ENCODE data around the gene ARID1A. TPM values are rescaled to one million over a fixed set of nuclear protein-coding genes. Genes with fewer than 3 reads are reported as not detected.
"Not testable (repeated sequence)": the region's sequence is repeated elsewhere in the genome, so short reads cannot be mapped to it uniquely, and the experiment has no call there.

Gene ARID1A
- total RNA-seq, 2 experiments from 2014 or later = 118 to 124 TPM

GRCh38 chr1:26791148-26791547 is 95.3 kb downstream of the ARID1A start:
- no peaks in the 10 kb centered on the region for H3K9me3 Mint-ChIP-seq
- H3K27me3 Mint-ChIP-seq = no peaks in the 10 kb centered on the region
- ATAC-seq (ENCODE audit: low read depth) (no peak), DNase-seq (no peak)
- H3K27ac Mint-ChIP-seq = peak overlapping the region; percentile 100
- peaks cover 47% of the 10 kb centered on the region for H3K4me1 Mint-ChIP-seq
- peak overlapping the region; percentile 99 for H3K4me3 Mint-ChIP-seq
- POLR2A ChIA-PET = interaction anchor here (1.0 to 9.3 kb wide), 7 partner anchors 9 to 319 kb away, joined by 3 to 357 read pairs (median 27); partner anchors contain the start of genes ARID1A and HMGN2
- H3K36me3 Mint-ChIP-seq = peaks cover 29% of the 10 kb centered on the region

- peak overlapping the region; percentile 31 for H3K4me3 Mint-ChIP-seq
- POLR2A ChIA-PET = interaction anchor here (4.6 to 9.3 kb wide), 2 partner anchors 9 to 94 kb away, joined by 75 to 357 read pairs; partner anchors contain the start of gene ARID1A
- peaks cover 42% of the 10 kb centered on the region for H3K4me1 Mint-ChIP-seq
- no peaks in the 10 kb centered on the region for H3K9me3 Mint-ChIP-seq
- peaks cover 33% of the 10 kb centered on the region for H3K36me3 Mint-ChIP-seq
- peak overlapping the region; percentile 65 for H3K27ac Mint-ChIP-seq
- DNase-seq (no peak), ATAC-seq (ENCODE audit: low read depth) (no peak)
- H3K27me3 Mint-ChIP-seq = no peaks in the 10 kb centered on the region
These were observed 95.8 kb downstream of the ARID1A start for GRCh38 chr1:26791626-26792025.

GRCh38 chr1:26792924-26793323 is 97.1 kb downstream of the ARID1A start:
- Mint-ChIP-seq H3K4me3 (no peak overlapping the region), H3K4me1 (peaks cover 39% of the 10 kb centered on the region), H3K27me3 (no peaks in the 10 kb centered on the region), H3K36me3 (peaks cover 41% of the 10 kb centered on the region), H3K27ac (peak overlapping the region; percentile 1), H3K9me3 (no peaks in the 10 kb centered on the region)
- DNase-seq (no peak), ATAC-seq (ENCODE audit: low read depth) (no peak)
- POLR2A ChIA-PET = interaction anchor here (0.6 kb wide), 1 partner anchor 185 kb away, joined by 3 read pairs; no protein-coding TSS in a partner anchor

GRCh38 chr1:26794391-26794790 is 98.6 kb downstream of the ARID1A start:
- DNase-seq = no peak
- Mint-ChIP-seq H3K4me1 (peaks cover 42% of the 10 kb centered on the region), H3K36me3 (peaks cover 44% of the 10 kb centered on the region), H3K27ac (peak overlapping the region; percentile 55), H3K9me3 (no peaks in the 10 kb centered on the region), H3K4me3 (no peak overlapping the region), H3K27me3 (no peaks in the 10 kb centered on the region)
- POLR2A ChIA-PET = no interaction called here
- ATAC-seq (ENCODE audit: low read depth) = no peak

- Mint-ChIP-seq H3K4me1 (peaks cover 47% of the 10 kb centered on the region), H3K9me3 (peaks cover 2% of the 10 kb centered on the region), H3K36me3 (peaks cover 42% of the 10 kb centered on the region), H3K27me3 (no peaks in the 10 kb centered on the region), H3K27ac (peak overlapping the region; percentile 81), H3K4me3 (no peak overlapping the region)
- POLR2A ChIA-PET = interaction anchor here (2.2 kb wide), 1 partner anchor 9 kb away, joined by 10 read pairs; the partner anchor contains the start of gene PIGV
- DNase-seq (no peak), ATAC-seq (ENCODE audit: low read depth) (no peak)
These were observed 101.8 kb downstream of the ARID1A start for GRCh38 chr1:26797627-26798026.

DNA sequence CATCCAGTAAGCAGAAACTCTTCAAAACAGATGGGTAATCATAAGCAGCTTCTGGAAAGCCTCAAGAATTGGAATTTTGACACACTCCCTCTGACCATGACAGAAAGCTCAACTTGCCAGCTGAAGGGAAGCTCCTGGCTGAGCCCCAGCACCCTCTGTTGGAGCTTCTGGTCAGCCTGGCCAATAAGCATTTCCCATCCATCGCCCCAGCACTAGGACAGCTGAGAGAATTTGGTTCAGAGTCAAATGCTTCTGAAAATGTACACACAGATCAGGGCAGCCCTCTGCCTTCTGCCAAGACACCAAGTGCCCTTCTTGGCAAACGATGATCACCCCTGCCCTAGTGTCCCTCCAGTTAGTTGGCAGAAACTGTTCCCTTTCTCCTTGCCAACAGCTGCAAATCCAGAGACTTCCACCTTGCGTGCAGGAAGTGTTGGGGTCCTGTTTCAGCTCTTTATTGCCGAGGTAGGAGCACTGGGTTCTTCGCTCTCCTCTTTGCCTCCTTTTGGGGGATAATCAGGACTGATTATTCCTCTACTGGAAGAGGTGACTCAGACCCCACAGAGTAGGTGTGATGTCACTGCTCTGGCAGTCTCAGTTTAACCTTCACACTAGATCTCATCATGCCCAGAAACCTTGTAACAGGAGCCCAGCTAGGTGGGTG is 103.8 kb downstream of the ARID1A start:
- Mint-ChIP-seq H3K9me3 (peaks cover 2% of the 10 kb centered on the region), H3K4me1 (peaks cover 41% of the 10 kb centered on the region), H3K4me3 (peak overlapping the region; percentile 67), H3K27ac (peak overlapping the region; percentile 93), H3K36me3 (peaks cover 25% of the 10 kb centered on the region), H3K27me3 (no peaks in the 10 kb centered on the region)
- ATAC-seq (ENCODE audit: low read depth) (peak; percentile 70), DNase-seq (no peak)
- POLR2A ChIA-PET = interaction anchor here (1.0 to 3.8 kb wide), 12 partner anchors 10 to 122 kb away, joined by 3 to 75 read pairs (median 8); partner anchors contain the start of genes NUDC and PIGV

- ATAC-seq (ENCODE audit: low read depth); H3K36me3 Mint-ChIP-seq; POLR2A ChIA-PET: not testable (repeated sequence)
These were observed 108.1 kb downstream of the ARID1A start for GRCh38 chr1:26803932-26804331.

GRCh38 chr1:26810105-26810504 is 114.3 kb downstream of the ARID1A start:
- ATAC-seq (ENCODE audit: low read depth) (peak; percentile 81), DNase-seq (peak; percentile 51)
- peak overlapping the region; percentile 64 for H3K27ac Mint-ChIP-seq
- not testable (repeated sequence) for H3K27me3 Mint-ChIP-seq, H3K9me3 Mint-ChIP-seq, H3K36me3 Mint-ChIP-seq
- POLR2A ChIA-PET = interaction anchor here (0.6 to 1.7 kb wide), 7 partner anchors 9 to 234 kb away, joined by 3 to 11 read pairs (median 4); no protein-coding TSS in a partner anchor
- H3K4me3 Mint-ChIP-seq = peak overlapping the region; percentile 59
- peaks cover 22% of the 10 kb centered on the region for H3K4me1 Mint-ChIP-seq

More at GRCh38 chr1:26803932-26804331, 108.1 kb downstream of the ARID1A start:
- not testable (repeated sequence) for DNase-seq, H3K4me3 Mint-ChIP-seq, H3K9me3 Mint-ChIP-seq, H3K27ac Mint-ChIP-seq, H3K27me3 Mint-ChIP-seq
- H3K4me1 Mint-ChIP-seq = peaks cover 39% of the 10 kb centered on the region

DNA sequence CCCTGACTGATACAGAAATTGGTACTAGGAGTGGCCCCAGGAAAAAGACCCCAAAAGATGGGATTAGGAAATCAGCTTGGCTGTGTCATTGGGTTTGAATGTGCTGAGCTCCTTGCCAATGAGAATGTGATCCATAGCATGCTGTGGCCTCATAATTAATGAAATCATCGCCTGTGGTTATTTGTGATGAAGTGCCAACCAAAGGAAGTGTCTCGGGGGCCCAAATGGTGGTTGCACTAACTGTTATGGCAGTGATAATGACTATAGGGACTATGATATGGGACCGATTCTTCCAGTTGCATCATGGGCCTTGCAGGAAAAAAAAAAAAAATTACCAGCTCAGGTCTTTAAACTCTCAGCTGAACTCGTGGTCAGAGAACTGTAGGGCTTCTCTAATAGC is 115.2 kb downstream of the ARID1A start:
- POLR2A ChIA-PET = interaction anchor here (0.8 to 1.7 kb wide), 7 partner anchors 9 to 23 kb away, joined by 3 to 11 read pairs (median 6); partner anchors contain the start of gene PIGV
- Mint-ChIP-seq H3K36me3 (no peaks in the 10 kb centered on the region), H3K4me1 (peaks cover 19% of the 10 kb centered on the region), H3K27me3 (no peaks in the 10 kb centered on the region), H3K27ac (no peak overlapping the region), H3K9me3 (no peaks in the 10 kb centered on the region), H3K4me3 (no peak overlapping the region)
- ATAC-seq (ENCODE audit: low read depth) (no peak), DNase-seq (no peak)

DNA sequence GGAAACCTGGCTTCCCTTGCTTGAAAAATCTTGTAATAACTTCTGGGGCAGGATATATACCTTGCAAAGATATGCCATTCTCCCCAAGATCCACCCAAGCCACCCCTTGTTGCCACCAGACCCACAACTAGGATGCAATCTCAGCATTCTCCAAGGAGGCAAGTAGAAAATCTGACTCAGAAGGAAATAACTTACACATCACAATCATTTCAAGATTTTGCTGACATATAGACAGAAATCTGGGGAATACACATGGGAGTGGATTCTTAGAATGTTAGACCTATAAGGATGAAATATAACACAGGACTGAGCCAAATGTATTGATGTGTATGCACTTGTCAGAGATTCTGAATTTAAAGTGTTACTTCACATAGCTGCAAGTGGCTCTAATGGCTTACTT is 115.9 kb downstream of the ARID1A start:
- DNase-seq = no peak
- POLR2A ChIA-PET = interaction anchor here (1.3 kb wide), 1 partner anchor 9 kb away, joined by 3 read pairs; no protein-coding TSS in a partner anchor
- Mint-ChIP-seq H3K4me3 (no peak overlapping the region), H3K9me3 (no peaks in the 10 kb centered on the region), H3K27ac (no peak overlapping the region), H3K36me3 (no peaks in the 10 kb centered on the region), H3K4me1 (peaks cover 18% of the 10 kb centered on the region), H3K27me3 (no peaks in the 10 kb centered on the region)
- no peak for ATAC-seq (ENCODE audit: low read depth)

GRCh38 chr1:26814377-26814776 is 118.6 kb downstream of the ARID1A start:
- H3K9me3 Mint-ChIP-seq = no peaks in the 10 kb centered on the region
- POLR2A ChIA-PET = interaction anchor here (0.6 to 1.3 kb wide), 2 partner anchors 14 kb away, joined by 3 to 4 read pairs; no protein-coding TSS in a partner anchor
- peaks cover 15% of the 10 kb centered on the region for H3K4me1 Mint-ChIP-seq
- ATAC-seq (ENCODE audit: low read depth) (no peak), DNase-seq (no peak)
- no peaks in the 10 kb centered on the region for H3K27me3 Mint-ChIP-seq
- H3K4me3 Mint-ChIP-seq = no peak overlapping the region
- H3K27ac Mint-ChIP-seq = no peak overlapping the region
- H3K36me3 Mint-ChIP-seq = no peaks in the 10 kb centered on the region

DNA sequence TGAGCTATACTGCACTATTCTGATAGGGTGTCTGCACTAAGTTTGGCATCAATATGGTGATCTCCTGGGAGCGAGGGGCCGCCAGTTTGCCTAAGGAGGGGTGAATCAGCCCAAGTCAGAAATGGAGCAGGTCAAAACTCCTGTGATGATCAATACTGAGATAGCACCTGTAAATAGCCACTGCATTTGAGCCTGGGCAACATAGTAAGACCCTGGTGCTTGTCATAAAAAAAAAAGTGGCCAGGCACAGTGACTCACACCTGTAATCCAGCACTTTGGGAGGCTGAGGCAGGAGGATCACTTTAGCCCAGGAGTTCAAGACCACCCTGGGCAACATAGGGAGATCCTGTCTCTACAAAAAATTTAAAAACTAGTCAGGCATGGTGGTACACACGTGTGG is 119.1 kb downstream of the ARID1A start:
- Mint-ChIP-seq H3K9me3 (no peaks in the 10 kb centered on the region), H3K36me3 (no peaks in the 10 kb centered on the region), H3K4me1 (peaks cover 15% of the 10 kb centered on the region), H3K27me3 (no peaks in the 10 kb centered on the region), H3K27ac (no peak overlapping the region), H3K4me3 (no peak overlapping the region)
- ATAC-seq (ENCODE audit: low read depth) (no peak), DNase-seq (no peak)
- POLR2A ChIA-PET = interaction anchor here (0.7 to 1.3 kb wide), 2 partner anchors 14 kb away, joined by 4 read pairs; no protein-coding TSS in a partner anchor

DNA sequence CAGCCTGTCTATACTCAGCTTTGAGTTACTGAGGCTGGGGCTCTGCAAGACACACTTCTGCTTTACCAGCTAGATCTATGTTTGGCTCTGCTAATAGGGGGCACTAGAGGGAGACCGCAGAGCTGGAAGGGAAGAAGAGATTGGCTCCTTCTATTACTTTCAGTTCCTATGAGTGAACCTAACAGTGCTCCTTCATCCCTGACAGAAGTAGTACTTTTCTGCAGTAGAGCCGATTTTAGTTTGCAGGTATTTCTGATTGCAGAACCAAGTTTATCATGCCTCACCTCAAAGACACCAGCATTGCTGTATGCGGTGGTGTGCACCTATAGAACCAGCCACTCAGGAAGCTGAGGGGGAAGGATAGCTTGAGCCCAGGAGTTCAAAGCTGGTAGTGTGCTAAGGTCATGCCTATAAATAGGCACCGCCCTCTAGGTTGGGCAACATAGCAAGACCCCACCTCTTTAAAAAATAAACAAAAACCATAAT is 125.0 kb downstream of the ARID1A start:
- no peaks in the 10 kb centered on the region for H3K27me3 Mint-ChIP-seq
- H3K4me1 Mint-ChIP-seq = peaks cover 19% of the 10 kb centered on the region
- H3K36me3 Mint-ChIP-seq = no peaks in the 10 kb centered on the region
- peak overlapping the region; percentile 79 for H3K4me3 Mint-ChIP-seq
- POLR2A ChIA-PET = interaction anchor here (0.7 to 3.8 kb wide), 9 partner anchors 9 to 129 kb away, joined by 3 to 28 read pairs (median 5); partner anchors contain the start of genes GPN2 and PIGV
- peak overlapping the region; percentile 72 for H3K27ac Mint-ChIP-seq
- no peaks in the 10 kb centered on the region for H3K9me3 Mint-ChIP-seq
- ATAC-seq (ENCODE audit: low read depth) (peak; percentile 97), DNase-seq (no peak)
